Measurements from ENCODE around the gene MCHR2.

DNA sequence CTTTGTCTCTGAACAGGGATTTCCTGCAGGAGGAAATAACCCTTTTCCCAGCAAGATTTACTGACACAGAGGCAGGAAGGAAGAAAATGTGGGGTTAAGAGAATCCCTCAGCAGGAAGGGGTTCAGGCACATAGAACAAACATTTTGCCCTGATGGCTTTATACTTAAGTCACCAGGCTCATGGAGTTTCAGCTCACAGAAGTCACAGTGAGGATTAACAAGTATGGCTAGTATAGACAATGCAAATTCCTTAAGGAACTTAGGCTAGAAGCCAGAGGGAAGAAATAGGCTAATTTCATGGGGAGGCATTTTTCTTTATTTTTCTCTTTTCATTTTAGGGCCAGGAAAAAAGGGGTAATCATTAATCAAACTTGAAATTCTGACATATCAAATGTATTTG, 50.2 kb downstream of the MCHR2 start:
- TF ChIP-seq RAD21 (IDR thresholded peaks at IDR 0.05; ENCODE audit: insufficient read depth, low read depth, low read length) (no peak), ETV6 (conservative IDR thresholded peaks at IDR 0.05 in 1 of 2, IDR thresholded peaks at IDR 0.05 in 1 of 2; ENCODE audit: borderline replicate concordance in 1 of 2, low read depth in 1 of 2) (no peak), SIX5 (IDR thresholded peaks at IDR 0.05; ENCODE audit: low read depth, low read length, severe bottlenecking) (no peak)
- TF ChIP-seq, protein P1, sequence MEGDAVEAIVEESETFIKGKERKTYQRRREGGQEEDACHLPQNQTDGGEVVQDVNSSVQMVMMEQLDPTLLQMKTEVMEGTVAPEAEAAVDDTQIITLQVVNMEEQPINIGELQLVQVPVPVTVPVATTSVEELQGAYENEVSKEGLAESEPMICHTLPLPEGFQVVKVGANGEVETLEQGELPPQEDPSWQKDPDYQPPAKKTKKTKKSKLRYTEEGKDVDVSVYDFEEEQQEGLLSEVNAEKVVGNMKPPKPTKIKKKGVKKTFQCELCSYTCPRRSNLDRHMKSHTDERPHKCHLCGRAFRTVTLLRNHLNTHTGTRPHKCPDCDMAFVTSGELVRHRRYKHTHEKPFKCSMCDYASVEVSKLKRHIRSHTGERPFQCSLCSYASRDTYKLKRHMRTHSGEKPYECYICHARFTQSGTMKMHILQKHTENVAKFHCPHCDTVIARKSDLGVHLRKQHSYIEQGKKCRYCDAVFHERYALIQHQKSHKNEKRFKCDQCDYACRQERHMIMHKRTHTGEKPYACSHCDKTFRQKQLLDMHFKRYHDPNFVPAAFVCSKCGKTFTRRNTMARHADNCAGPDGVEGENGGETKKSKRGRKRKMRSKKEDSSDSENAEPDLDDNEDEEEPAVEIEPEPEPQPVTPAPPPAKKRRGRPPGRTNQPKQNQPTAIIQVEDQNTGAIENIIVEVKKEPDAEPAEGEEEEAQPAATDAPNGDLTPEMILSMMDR (IDR thresholded peaks at IDR 0.05 in 2 of 3, conservative IDR thresholded peaks at IDR 0.05 in 1 of 3; ENCODE audit: control insufficient read depth in 2 of 3, extremely low read depth in 1 of 3, insufficient read depth in 1 of 3, low read depth in 3 of 3, low read length in 3 of 3): no peak
- TF ChIP-seq, protein P2, sequence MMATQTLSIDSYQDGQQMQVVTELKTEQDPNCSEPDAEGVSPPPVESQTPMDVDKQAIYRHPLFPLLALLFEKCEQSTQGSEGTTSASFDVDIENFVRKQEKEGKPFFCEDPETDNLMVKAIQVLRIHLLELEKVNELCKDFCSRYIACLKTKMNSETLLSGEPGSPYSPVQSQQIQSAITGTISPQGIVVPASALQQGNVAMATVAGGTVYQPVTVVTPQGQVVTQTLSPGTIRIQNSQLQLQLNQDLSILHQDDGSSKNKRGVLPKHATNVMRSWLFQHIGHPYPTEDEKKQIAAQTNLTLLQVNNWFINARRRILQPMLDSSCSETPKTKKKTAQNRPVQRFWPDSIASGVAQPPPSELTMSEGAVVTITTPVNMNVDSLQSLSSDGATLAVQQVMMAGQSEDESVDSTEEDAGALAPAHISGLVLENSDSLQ (IDR thresholded peaks at IDR 0.05): no peak
